Neuronal stem cell (in vitro differentiated cells): Measurements from ENCODE around the gene LPAR5.

ENCODE experiments used
- DNase-seq: peaks from one replicate; pipeline ENCODE4 v3.0.0-alpha.2; 2013; ENCODE audit warnings: low spot score
- H2AFZ ChIP-seq: one replicate; pipeline ENCODE4 v1.6.1; 2013; ENCODE audit warnings: mild to moderate bottlenecking, low read length, inconsistent platforms
- H2AK5ac ChIP-seq: 2 replicates; pipeline ENCODE4 v1.6.1; 2013; ENCODE audit warnings: low read depth, mild to moderate bottlenecking, inconsistent platforms, low read length, moderate library complexity, mixed read lengths
- H2BK120ac ChIP-seq: 2 replicates; pipeline ENCODE4 v1.6.1; 2013; ENCODE audit warnings: low read depth, mild to moderate bottlenecking, inconsistent platforms, low read length, moderate library complexity, mixed read lengths
- H2BK12ac ChIP-seq: one replicate; pipeline ENCODE4 v1.6.1; 2013; ENCODE audit warnings: low read length, inconsistent platforms
- H2BK15ac ChIP-seq: 2 replicates; pipeline ENCODE4 v1.6.1; 2013; ENCODE audit warnings: mild to moderate bottlenecking, low read length, inconsistent platforms, mixed read lengths
- H2BK5ac ChIP-seq: one replicate; pipeline ENCODE4 v1.6.1; 2013; ENCODE audit warnings: inconsistent platforms, mild to moderate bottlenecking, low read length, moderate library complexity
- H3K14ac ChIP-seq: one replicate; pipeline ENCODE4 v1.6.1; 2013; ENCODE audit warnings: low read length, inconsistent platforms
- H3K18ac ChIP-seq: 2 replicates; pipeline ENCODE4 v1.6.1; 2013; ENCODE audit warnings: low read length, inconsistent platforms
- H3K23ac ChIP-seq: 2 replicates; pipeline ENCODE4 v1.6.1; 2013; ENCODE audit warnings: low read depth, mild to moderate bottlenecking, mixed read lengths, low read length, inconsistent platforms; ENCODE audit not compliant: poor library complexity
- H3K27ac ChIP-seq: replicated peaks from 3 replicates; pipeline ENCODE4 v1.5.1; 2013; ENCODE audit warnings: low read length, inconsistent platforms
- H3K27me3 ChIP-seq, 3 experiments: 2 replicates each; pipeline ENCODE4 v1.6.1; 2013; ENCODE audit warnings: low read length in 3 of 3, mild to moderate bottlenecking in 2 of 3, inconsistent platforms in 1 of 3, low read depth in 1 of 3, mixed read lengths in 1 of 3, moderate library complexity in 1 of 3; ENCODE audit not compliant: control insufficient read depth in 3 of 3, insufficient read depth in 3 of 3
- H3K36me3 ChIP-seq, 2 donors: replicated peaks in 1 of 2; 2 replicates each; pipeline ENCODE4 v1.6.1; 2013; ENCODE audit warnings: low read length in 2 of 2; ENCODE audit not compliant: control insufficient read depth in 2 of 2, insufficient read depth in 2 of 2
- H3K4ac ChIP-seq: 2 replicates; pipeline ENCODE4 v1.6.1; 2013; ENCODE audit warnings: inconsistent platforms, mild to moderate bottlenecking, low read length, moderate library complexity
- H3K4me1 ChIP-seq, 2 donors: 1 replicate in 1 of 2; 2 replicates in 1 of 2; pipeline ENCODE4 v1.6.1; 2013; ENCODE audit warnings: low read length in 2 of 2, low read depth in 1 of 2; ENCODE audit not compliant: control insufficient read depth in 2 of 2, insufficient read depth in 1 of 2
- H3K4me2 ChIP-seq: one replicate; pipeline ENCODE4 v1.6.1; 2013; ENCODE audit warnings: mild to moderate bottlenecking, low read length, inconsistent platforms; ENCODE audit not compliant: insufficient read depth, poor library complexity, severe bottlenecking
- H3K4me3 ChIP-seq, 2 donors: 2 replicates each; pipeline ENCODE4 v1.5.1; 2013; ENCODE audit warnings: low read length in 2 of 2, mild to moderate bottlenecking in 2 of 2, inconsistent platforms in 1 of 2, moderate library complexity in 1 of 2
- H3K79me1 ChIP-seq: one replicate; pipeline ENCODE4 v1.6.1; 2013; ENCODE audit warnings: low read depth, mild to moderate bottlenecking, inconsistent platforms, low read length, moderate library complexity
- H3K9ac ChIP-seq: one replicate; pipeline ENCODE4 v1.6.1; 2013; ENCODE audit warnings: mild to moderate bottlenecking, low read depth, low read length, inconsistent platforms; ENCODE audit not compliant: poor library complexity
- H3K9me3 ChIP-seq, 2 donors: replicated peaks in 1 of 2; 2 replicates each; pipeline versions ENCODE3 to v1.6.1; 2013; ENCODE audit warnings: low read length in 2 of 2, mild to moderate bottlenecking in 2 of 2, inconsistent platforms in 1 of 2, low read depth in 1 of 2, mixed read lengths in 1 of 2, moderate library complexity in 1 of 2; ENCODE audit not compliant: control insufficient read depth in 2 of 2, insufficient read depth in 1 of 2
- H4K8ac ChIP-seq: one replicate; pipeline ENCODE4 v1.6.1; 2013; ENCODE audit warnings: low read depth, mild to moderate bottlenecking, inconsistent platforms, low read length, moderate library complexity
- H4K91ac ChIP-seq: one replicate; pipeline ENCODE4 v1.6.1; 2013; ENCODE audit warnings: low read length, low read depth, mild to moderate bottlenecking, inconsistent platforms; ENCODE audit not compliant: poor library complexity
- WGBS, 2 donors: extraction: QIAGEN DNeasy Blood & Tissue Kit; methylation state at CpG; one replicate each; pipeline ENCODE4 v1.1.7; 2013; ENCODE audit warnings: missing lambda C conversion rate in 2 of 2, mixed read lengths in 1 of 2; ENCODE audit not compliant: insufficient read length in 2 of 2, insufficient replicate concordance in 1 of 2; ENCODE audit errors: extremely low coverage in 2 of 2; 5-methylcytosine and 5-hydroxymethylcytosine counted together

Gene LPAR5

DNA sequence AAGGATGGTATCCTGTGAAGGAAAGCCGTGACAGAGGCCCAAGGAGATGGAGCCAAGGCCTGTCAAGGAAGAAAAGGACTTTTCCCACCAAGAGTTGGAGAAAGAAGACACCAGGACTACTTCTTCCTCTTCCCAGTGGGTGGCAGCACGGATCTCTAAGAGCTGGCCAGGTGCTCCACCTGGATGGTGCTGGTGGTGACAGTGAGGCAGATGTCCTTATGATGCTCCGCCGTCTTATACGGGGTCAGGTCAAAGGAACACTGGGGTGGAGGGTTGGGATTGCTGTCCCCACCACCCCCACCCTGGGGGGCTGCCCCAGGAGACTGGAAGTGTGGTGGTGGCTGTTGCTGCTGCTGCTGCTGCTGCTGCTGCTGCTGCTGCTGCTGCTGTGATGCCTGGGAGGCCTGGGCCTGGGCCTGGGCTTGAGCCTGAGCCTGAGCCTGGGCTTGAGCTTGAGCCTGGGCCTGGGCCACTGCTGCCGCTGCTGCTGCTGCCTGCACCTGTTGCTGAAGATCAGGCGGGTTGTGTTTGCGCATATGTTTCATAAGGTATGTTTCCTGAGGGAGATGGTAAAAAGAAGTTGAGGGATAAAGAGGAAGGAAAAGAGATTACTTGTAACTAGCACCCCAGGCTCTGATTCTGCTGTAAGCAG is 31.9 kb upstream of the LPAR5 start:
- no peak overlapping the region for H3K4me3 ChIP-seq
- no peak overlapping the region for H3K4ac ChIP-seq
- H2AK5ac ChIP-seq = no peak overlapping the region
- H3K79me1 ChIP-seq = peaks cover 2% of the 10 kb centered on the region
- no peak overlapping the region for H2BK12ac ChIP-seq
- H4K8ac ChIP-seq = no peak overlapping the region
- no peak overlapping the region for H3K14ac ChIP-seq
- no peak overlapping the region for H2BK120ac ChIP-seq
- H3K4me2 ChIP-seq = no peak overlapping the region
- no peak overlapping the region for H3K27ac ChIP-seq
- H3K4me1 ChIP-seq = no peaks in the 10 kb centered on the region
- no peak overlapping the region for H3K9ac ChIP-seq
- H2BK5ac ChIP-seq = no peak overlapping the region
- WGBS, 2 donors = no CpG with 5 or more reads among the region's 8 CpGs
- H3K9me3 ChIP-seq = peaks cover 0 to 2% of the 10 kb centered on the region in 2 donors
- no peak overlapping the region for H3K18ac ChIP-seq
- H4K91ac ChIP-seq = no peak overlapping the region
- H3K27me3 ChIP-seq = no peaks in the 10 kb centered on the region
- no peak overlapping the region for H2AFZ ChIP-seq
- DNase-seq = no peak
- no peak overlapping the region for H3K23ac ChIP-seq
- H2BK15ac ChIP-seq = no peak overlapping the region
- H3K36me3 ChIP-seq = peaks cover 45 to 72% of the 10 kb centered on the region in 2 donors

GRCh38 chr12:6666211-6666610 is 30.5 kb upstream of the LPAR5 start:
- H3K14ac ChIP-seq = no peak overlapping the region
- H3K4me2 ChIP-seq = no peak overlapping the region
- no CpG with 5 or more reads among the region's 2 CpGs for WGBS, 2 donors
- H3K36me3 ChIP-seq = peaks cover 32 to 57% of the 10 kb centered on the region in 2 donors
- H3K4me1 ChIP-seq = peaks cover 0 to 5% of the 10 kb centered on the region in 2 donors
- H2BK120ac ChIP-seq = no peak overlapping the region
- no peak overlapping the region for H2AK5ac ChIP-seq
- H2BK5ac ChIP-seq = no peak overlapping the region
- no peak overlapping the region for H2BK15ac ChIP-seq
- H4K8ac ChIP-seq = no peak overlapping the region
- no peak overlapping the region for H2AFZ ChIP-seq
- H3K4me3 ChIP-seq = no peak overlapping the region
- no peak overlapping the region for H4K91ac ChIP-seq
- no peak overlapping the region for H2BK12ac ChIP-seq
- H3K9ac ChIP-seq = no peak overlapping the region
- peaks cover 8% of the 10 kb centered on the region for H3K79me1 ChIP-seq
- H3K27ac ChIP-seq = no peak overlapping the region
- no peak for DNase-seq
- no peaks in the 10 kb centered on the region for H3K27me3 ChIP-seq
- peaks cover 0 to 2% of the 10 kb centered on the region in 2 donors for H3K9me3 ChIP-seq
- H3K4ac ChIP-seq = no peak overlapping the region
- H3K18ac ChIP-seq = no peak overlapping the region
- no peak overlapping the region for H3K23ac ChIP-seq

GRCh38 chr12:6664902-6665301 is 29.1 kb upstream of the LPAR5 start:
- Histone ChIP-seq H3K9ac (no peak overlapping the region), H4K91ac (no peak overlapping the region), H3K9me3 (peaks cover 0 to 2% of the 10 kb centered on the region in 2 donors), H2BK120ac (no peak overlapping the region), H2BK12ac (no peak overlapping the region), H4K8ac (no peak overlapping the region), H3K4ac (no peak overlapping the region), H3K14ac (no peak overlapping the region), H3K18ac (no peak overlapping the region), H2AFZ (no peak overlapping the region), H3K4me1 (peaks cover 0 to 5% of the 10 kb centered on the region in 2 donors), H2BK5ac (no peak overlapping the region), H2AK5ac (no peak overlapping the region), H2BK15ac (no peak overlapping the region), H3K4me3 (no peak overlapping the region), H3K4me2 (no peak overlapping the region), H3K36me3 (peaks cover 21 to 46% of the 10 kb centered on the region in 2 donors), H3K27me3 (no peaks in the 10 kb centered on the region), H3K27ac (no peak overlapping the region), H3K23ac (no peak overlapping the region), H3K79me1 (peaks cover 8% of the 10 kb centered on the region)
- WGBS, 2 donors = no CpG with 5 or more reads among the region's 2 CpGs
- no peak for DNase-seq

DNA sequence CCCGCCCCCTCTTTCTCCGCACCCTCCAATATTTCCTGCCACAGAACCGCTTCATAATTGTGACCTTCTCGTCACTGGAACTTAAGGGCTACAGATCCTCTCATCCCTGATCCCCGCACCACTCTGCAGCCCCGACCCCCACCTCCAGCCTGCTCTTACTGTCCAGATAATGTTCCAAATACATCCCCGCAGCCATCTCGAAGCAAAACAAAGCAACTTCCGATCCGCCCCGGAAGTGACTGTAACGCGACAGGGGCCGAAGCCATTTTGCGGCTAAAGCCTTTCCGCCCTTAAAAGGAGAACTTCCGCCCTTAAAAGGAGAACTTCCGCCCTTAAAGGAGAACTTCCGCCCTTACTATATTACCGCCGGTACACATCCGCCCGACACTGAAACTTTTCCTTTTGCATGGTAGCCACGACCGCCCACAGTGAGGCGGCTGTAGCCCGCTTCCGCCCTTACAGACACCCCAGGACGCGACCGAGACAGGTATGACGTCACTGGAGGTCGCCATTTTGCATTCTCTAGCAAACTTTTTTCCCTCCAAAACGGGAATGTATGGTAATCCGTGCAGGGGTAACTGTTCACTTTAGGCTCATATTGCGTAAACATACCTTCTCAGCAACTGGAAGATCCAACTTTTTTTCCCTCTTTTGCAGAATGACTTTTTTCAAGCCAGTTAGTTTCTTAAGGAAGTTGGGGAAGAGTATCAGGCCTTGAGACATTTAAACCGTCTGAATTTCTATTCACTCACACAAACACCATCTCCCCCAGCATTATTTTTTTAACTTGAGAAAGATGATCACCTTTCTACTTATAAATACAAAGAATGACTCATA is 27.4 kb upstream of the LPAR5 start, which contains the start of gene ING4:
Gene ING4 (minus strand): TSS at position 214 of the 837 bp plus-strand sequence. CDS start 18 bp downstream, at position 196.
- Histone ChIP-seq H2AK5ac (peak within 1 kb of the TSS; percentile 3), H3K18ac (peak within 1 kb of the TSS; percentile 94), H4K8ac (no peak within 1 kb of the TSS), H2BK5ac (peak within 1 kb of the TSS; percentile 92), H3K36me3 (peaks cover 13 to 40% of the 10 kb centered on the region in 2 donors), H2BK120ac (no peak within 1 kb of the TSS), H4K91ac (no peak within 1 kb of the TSS), H3K27ac (peak within 1 kb of the TSS; percentile 27), H3K27me3 (no peaks in the 10 kb centered on the region), H3K4me2 (peak within 1 kb of the TSS; percentile 79), H2AFZ (peak within 1 kb of the TSS; percentile 74), H2BK12ac (no peak within 1 kb of the TSS), H3K9ac (peak within 1 kb of the TSS; percentile 82), H3K14ac (no peak within 1 kb of the TSS), H3K79me1 (peaks cover 13% of the 10 kb centered on the region), H3K4me1 (peaks cover 0 to 5% of the 10 kb centered on the region in 2 donors), H3K23ac (no peak within 1 kb of the TSS), H3K4ac (no peak within 1 kb of the TSS), H2BK15ac (no peak within 1 kb of the TSS), H3K4me3 (peak within 1 kb of the TSS; percentile 74 to 94), H3K9me3 (no peaks in the 10 kb centered on the region)
- DNase-seq = peak; percentile 97
- WGBS, 2 donors = no CpG with 5 or more reads among the region's 37 CpGs
